PC-9 (cell line): ENCODE data around the gene CDKN1B. TPM values are rescaled to one million over a fixed set of nuclear protein-coding genes. Genes with fewer than 3 reads are reported as not detected.

Experiments used
- BruUV-seq: library from RNA; stranded (reverse); fragments of 400-500 nt; replicated peaks from 2 replicates; lab custom pipeline; 2021; lab: Mats Ljungman, UMichigan
- CTCF ChIA-PET: fragments of 300-600 bp; sonication (Branson Sonifier 250); formaldehyde crosslinking; loops from one replicate; lab custom pipeline; 2022; ENCODE audit warnings: antibody characterized with exemption; lab: Charles Lee
- POLR2A ChIA-PET: fragments of 300-600 bp; sonication (Branson Sonifier 250); formaldehyde crosslinking; loops from one replicate; lab custom pipeline; 2022; ENCODE audit warnings: antibody characterized with exemption; ENCODE audit not compliant: unreplicated experiment; lab: Charles Lee
- DNase-seq, 2 experiments: peaks; one replicate each; pipeline versions ENCODE4 v3.0.0 to v3.0.0-alpha.2; 2015 to 2022; ENCODE audit warnings: mixed read lengths in 1 of 2
- H2AFZ ChIP-seq: fragments of 200-600 bp; sonication (generic); 2 replicates; pipeline ENCODE4 v1.8.1; 2017; ENCODE audit warnings: antibody characterized with exemption
- H3F3A ChIP-seq: fragments of 200-600 bp; sonication (generic); 2 replicates; pipeline ENCODE4 v1.8.1; 2017; ENCODE audit warnings: antibody characterized with exemption, mild to moderate bottlenecking, low read depth; ENCODE audit not compliant: insufficient read depth
- H3K27ac ChIP-seq: fragments of 200-600 bp; sonication (generic); 2 replicates; pipeline ENCODE4 v1.6.1; 2016; ENCODE audit warnings: mixed run types
- H3K27me3 ChIP-seq: fragments of 200-600 bp; sonication (generic); 2 replicates; pipeline ENCODE4 v1.6.1; 2016; ENCODE audit warnings: low read depth, mixed run types; ENCODE audit not compliant: insufficient read depth
- H3K36me3 ChIP-seq: fragments of 200-600 bp; sonication (generic); 2 replicates; pipeline ENCODE4 v1.6.1; 2016; ENCODE audit warnings: low read depth, mixed run types
- H3K4me1 ChIP-seq: fragments of 200-600 bp; sonication (generic); replicated peaks from 2 replicates; pipeline ENCODE4 v1.6.1; 2016; ENCODE audit warnings: mixed run types; ENCODE audit not compliant: insufficient read depth
- H3K4me2 ChIP-seq: fragments of 200-600 bp; sonication (generic); 2 replicates; pipeline ENCODE4 v1.6.1; 2017; ENCODE audit warnings: mixed run types
- H3K4me3 ChIP-seq: fragments of 200-600 bp; sonication (generic); 2 replicates; pipeline ENCODE4 v1.6.1; 2016; ENCODE audit warnings: mixed run types
- H3K79me2 ChIP-seq: fragments of 200-600 bp; sonication (generic); 2 replicates; pipeline ENCODE4 v1.6.1; 2017; ENCODE audit warnings: low read depth, mixed run types
- H3K9me2 ChIP-seq: fragments of 200-600 bp; sonication (generic); 2 replicates; pipeline ENCODE4 v1.8.1; 2017; ENCODE audit warnings: mild to moderate bottlenecking; ENCODE audit not compliant: insufficient read depth
- H3K9me3 ChIP-seq: fragments of 200-600 bp; sonication (generic); 2 replicates; pipeline ENCODE4 v1.8.1; 2016; ENCODE audit warnings: low read depth; ENCODE audit not compliant: insufficient read depth
- H4K20me1 ChIP-seq: fragments of 200-600 bp; sonication (generic); 2 replicates; pipeline ENCODE4 v1.8.1; 2017; ENCODE audit not compliant: insufficient read depth
- EZH2 ChIP-seq: fragments of 200-600 bp; sonication (generic); IDR thresholded peaks from 2 replicates; pipeline ENCODE4 v1.8.0; 2017; ENCODE audit warnings: antibody characterized with exemption, low read depth
- intact Hi-C: fragments of 100-400 bp; cut with micrococcal nuclease; formaldehyde crosslinking; loops from one replicate; pipeline ENCODE4 v1.10.0; 2022; ENCODE audit not compliant: unreplicated experiment
- total RNA-seq: library from RNA; stranded (reverse); gene quantifications from 2 replicates; pipeline ENCODE4 v1.2.3, GENCODE V29; 2021
- TF ChIP-seq, protein P1 (sequence below): fragments of 200-600 bp; sonication (generic); conservative IDR thresholded peaks from 2 replicates; pipeline ENCODE4 v1.6.1; 2017; ENCODE audit warnings: mixed run types, antibody characterized with exemption, mild to moderate bottlenecking, moderate library complexity

Gene CDKN1B
- total RNA-seq, 1 experiment from 2014 or later = 67.5 TPM

DNA sequence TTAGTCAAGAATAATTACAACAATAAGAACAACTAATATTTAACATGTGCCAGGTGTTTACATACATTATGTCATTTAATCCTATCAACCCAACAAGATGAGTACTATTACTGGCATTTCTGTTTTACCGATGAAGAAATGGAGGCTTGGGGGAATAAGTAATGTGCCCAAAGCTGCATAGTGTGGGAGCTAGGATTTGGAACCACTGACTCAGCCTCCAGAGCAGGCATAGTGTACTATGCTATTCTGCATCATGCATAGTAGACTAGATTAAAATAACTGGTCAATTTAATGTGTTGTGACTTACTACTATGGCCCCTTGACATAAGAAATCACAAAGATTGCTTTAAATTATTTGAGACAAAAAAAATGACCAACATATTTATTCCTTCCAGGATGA is 30.7 kb upstream of the CDKN1B start:
- ChIA-PET POLR2A (no interaction called here), CTCF (no interaction called here)
- TF ChIP-seq EZH2 = no peak
- TF ChIP-seq, protein P1, sequence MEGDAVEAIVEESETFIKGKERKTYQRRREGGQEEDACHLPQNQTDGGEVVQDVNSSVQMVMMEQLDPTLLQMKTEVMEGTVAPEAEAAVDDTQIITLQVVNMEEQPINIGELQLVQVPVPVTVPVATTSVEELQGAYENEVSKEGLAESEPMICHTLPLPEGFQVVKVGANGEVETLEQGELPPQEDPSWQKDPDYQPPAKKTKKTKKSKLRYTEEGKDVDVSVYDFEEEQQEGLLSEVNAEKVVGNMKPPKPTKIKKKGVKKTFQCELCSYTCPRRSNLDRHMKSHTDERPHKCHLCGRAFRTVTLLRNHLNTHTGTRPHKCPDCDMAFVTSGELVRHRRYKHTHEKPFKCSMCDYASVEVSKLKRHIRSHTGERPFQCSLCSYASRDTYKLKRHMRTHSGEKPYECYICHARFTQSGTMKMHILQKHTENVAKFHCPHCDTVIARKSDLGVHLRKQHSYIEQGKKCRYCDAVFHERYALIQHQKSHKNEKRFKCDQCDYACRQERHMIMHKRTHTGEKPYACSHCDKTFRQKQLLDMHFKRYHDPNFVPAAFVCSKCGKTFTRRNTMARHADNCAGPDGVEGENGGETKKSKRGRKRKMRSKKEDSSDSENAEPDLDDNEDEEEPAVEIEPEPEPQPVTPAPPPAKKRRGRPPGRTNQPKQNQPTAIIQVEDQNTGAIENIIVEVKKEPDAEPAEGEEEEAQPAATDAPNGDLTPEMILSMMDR = no peak
- no peaks in the 10 kb centered on the region for H3F3A ChIP-seq
- no peaks in the 10 kb centered on the region for H3K4me1 ChIP-seq
- H2AFZ ChIP-seq = no peak overlapping the region
- no TSS peak for BruUV-seq
- no peaks in the 10 kb centered on the region for H3K27me3 ChIP-seq
- H3K4me3 ChIP-seq = no peak overlapping the region
- no peaks in the 10 kb centered on the region for H3K79me2 ChIP-seq
- no peaks in the 10 kb centered on the region for H3K9me3 ChIP-seq
- no peak overlapping the region for H3K4me2 ChIP-seq
- intact Hi-C loops = no loop called here
- DNase-seq = no peak
- H3K36me3 ChIP-seq = no peaks in the 10 kb centered on the region
- H4K20me1 ChIP-seq = no peaks in the 10 kb centered on the region
- H3K27ac ChIP-seq = no peak overlapping the region
- H3K9me2 ChIP-seq = no peaks in the 10 kb centered on the region

DNA sequence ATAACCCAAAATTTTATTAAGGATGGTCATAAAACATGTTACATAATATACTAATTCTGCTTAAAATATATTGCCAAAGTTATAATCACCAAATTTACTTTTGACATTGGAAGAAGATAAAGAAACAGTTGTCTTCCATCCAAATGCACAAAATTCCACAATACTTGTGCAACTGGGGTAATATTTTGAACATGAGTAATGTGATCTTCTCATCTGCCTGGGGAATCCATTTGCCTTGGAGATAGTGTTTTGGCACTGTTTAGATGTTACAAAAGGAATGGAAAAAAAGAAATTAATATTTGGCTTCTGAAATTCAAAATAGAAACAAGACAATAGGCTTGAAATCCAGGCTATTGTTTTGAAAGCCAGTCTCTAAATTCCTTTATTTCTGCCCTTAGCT is 30.2 kb upstream of the CDKN1B start:
- Histone ChIP-seq H3K4me1 (no peaks in the 10 kb centered on the region), H3K79me2 (no peaks in the 10 kb centered on the region), H3K9me3 (no peaks in the 10 kb centered on the region), H2AFZ (no peak overlapping the region), H3K4me2 (no peak overlapping the region), H3K4me3 (no peak overlapping the region), H3K27me3 (no peaks in the 10 kb centered on the region), H3K9me2 (no peaks in the 10 kb centered on the region), H3K36me3 (no peaks in the 10 kb centered on the region), H4K20me1 (no peaks in the 10 kb centered on the region), H3K27ac (no peak overlapping the region), H3F3A (no peaks in the 10 kb centered on the region)
- TF ChIP-seq EZH2 = no peak
- TF ChIP-seq, protein P1 = no peak
- ChIA-PET POLR2A (no interaction called here), CTCF (interaction anchor here (0.7 kb wide), 1 partner anchor 60 kb away, joined by 6 read pairs; no protein-coding TSS in a partner anchor)
- intact Hi-C loops = no loop called here
- BruUV-seq = no TSS peak
- DNase-seq = no peak

DNA sequence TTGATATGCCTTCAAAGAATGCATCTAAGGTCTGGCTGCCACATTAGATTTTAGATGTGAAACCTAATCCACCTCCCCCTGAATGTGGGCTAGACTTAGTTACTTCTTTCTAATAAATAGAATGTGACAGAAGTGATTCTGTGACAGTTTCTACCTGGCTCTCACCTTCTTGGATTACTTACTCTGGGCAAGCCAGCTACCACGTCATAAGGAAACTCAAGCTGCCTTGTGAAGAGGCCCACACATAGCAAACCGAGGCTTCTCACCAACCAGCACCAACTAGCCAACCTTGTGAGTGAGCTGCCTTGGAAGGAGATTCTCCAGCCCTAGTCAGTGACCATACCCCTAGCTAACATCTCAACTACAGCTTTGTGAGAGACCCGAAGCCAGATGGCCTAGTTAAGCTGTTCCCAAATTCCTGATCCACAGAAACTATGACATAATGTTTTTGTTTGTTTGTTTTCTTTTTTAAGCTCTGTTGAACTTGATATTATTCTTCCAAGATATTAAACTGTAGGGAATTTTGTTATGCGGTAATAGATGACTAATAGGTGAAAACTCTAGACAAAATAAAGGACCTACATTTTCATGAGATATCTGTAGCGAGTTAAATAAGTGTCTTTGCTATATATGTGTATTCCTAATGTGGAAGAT is 27.4 kb upstream of the CDKN1B start:
- Histone ChIP-seq H3K9me3 (no peaks in the 10 kb centered on the region), H3K27ac (no peak overlapping the region), H3K4me3 (no peak overlapping the region), H3K27me3 (no peaks in the 10 kb centered on the region), H3K4me2 (no peak overlapping the region), H3F3A (no peaks in the 10 kb centered on the region), H3K9me2 (no peaks in the 10 kb centered on the region), H4K20me1 (no peaks in the 10 kb centered on the region), H3K79me2 (no peaks in the 10 kb centered on the region), H3K36me3 (no peaks in the 10 kb centered on the region), H3K4me1 (no peaks in the 10 kb centered on the region), H2AFZ (no peak overlapping the region)
- no TSS peak for BruUV-seq
- CTCF ChIA-PET = no interaction called here
- no peak for TF ChIP-seq EZH2
- POLR2A ChIA-PET = no interaction called here
- intact Hi-C loops = no loop called here
- no peak for DNase-seq

DNA sequence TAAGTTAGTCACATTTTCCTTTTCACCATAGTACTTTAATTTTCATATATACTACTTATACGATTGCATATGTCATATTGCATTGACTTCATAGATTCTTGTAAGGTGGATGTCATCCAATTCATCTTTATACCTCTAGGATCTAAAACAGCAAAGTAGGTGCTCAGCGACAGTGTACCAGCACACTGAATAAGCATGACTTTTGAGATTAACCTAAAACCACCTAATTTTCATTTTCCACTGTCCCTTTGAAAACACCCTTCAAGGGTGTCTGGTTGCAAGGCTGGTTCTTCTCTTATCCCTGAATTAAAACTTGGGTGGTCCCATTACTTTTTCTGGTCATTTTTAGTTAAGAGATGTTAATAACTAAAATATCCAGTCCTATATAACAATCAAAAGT is 25.6 kb upstream of the CDKN1B start:
- ChIA-PET CTCF (interaction anchor here (0.6 kb wide), 1 partner anchor 45 kb away, joined by 3 read pairs; no protein-coding TSS in a partner anchor), POLR2A (no interaction called here)
- intact Hi-C loops = no loop called here
- TF ChIP-seq, protein P1 = no peak
- no peak for TF ChIP-seq EZH2
- H3K9me2 ChIP-seq = no peaks in the 10 kb centered on the region
- H3K27me3 ChIP-seq = no peaks in the 10 kb centered on the region
- H3K4me1 ChIP-seq = no peaks in the 10 kb centered on the region
- peaks cover 3% of the 10 kb centered on the region; the same call in 1 of the 2 replicates for H3F3A ChIP-seq
- H3K4me2 ChIP-seq = no peak overlapping the region
- H3K36me3 ChIP-seq = no peaks in the 10 kb centered on the region
- DNase-seq = no peak
- H3K27ac ChIP-seq = no peak overlapping the region
- no TSS peak for BruUV-seq
- H3K4me3 ChIP-seq = no peak overlapping the region
- H4K20me1 ChIP-seq = no peaks in the 10 kb centered on the region
- H3K79me2 ChIP-seq = no peaks in the 10 kb centered on the region
- H2AFZ ChIP-seq = no peak overlapping the region
- no peaks in the 10 kb centered on the region for H3K9me3 ChIP-seq
